ENCODE data around the gene LDHA.
"Not testable (repeated sequence)": the region's sequence is repeated elsewhere in the genome, so short reads cannot be mapped to it uniquely, and the experiment has no call there.

Gene LDHA

DNA sequence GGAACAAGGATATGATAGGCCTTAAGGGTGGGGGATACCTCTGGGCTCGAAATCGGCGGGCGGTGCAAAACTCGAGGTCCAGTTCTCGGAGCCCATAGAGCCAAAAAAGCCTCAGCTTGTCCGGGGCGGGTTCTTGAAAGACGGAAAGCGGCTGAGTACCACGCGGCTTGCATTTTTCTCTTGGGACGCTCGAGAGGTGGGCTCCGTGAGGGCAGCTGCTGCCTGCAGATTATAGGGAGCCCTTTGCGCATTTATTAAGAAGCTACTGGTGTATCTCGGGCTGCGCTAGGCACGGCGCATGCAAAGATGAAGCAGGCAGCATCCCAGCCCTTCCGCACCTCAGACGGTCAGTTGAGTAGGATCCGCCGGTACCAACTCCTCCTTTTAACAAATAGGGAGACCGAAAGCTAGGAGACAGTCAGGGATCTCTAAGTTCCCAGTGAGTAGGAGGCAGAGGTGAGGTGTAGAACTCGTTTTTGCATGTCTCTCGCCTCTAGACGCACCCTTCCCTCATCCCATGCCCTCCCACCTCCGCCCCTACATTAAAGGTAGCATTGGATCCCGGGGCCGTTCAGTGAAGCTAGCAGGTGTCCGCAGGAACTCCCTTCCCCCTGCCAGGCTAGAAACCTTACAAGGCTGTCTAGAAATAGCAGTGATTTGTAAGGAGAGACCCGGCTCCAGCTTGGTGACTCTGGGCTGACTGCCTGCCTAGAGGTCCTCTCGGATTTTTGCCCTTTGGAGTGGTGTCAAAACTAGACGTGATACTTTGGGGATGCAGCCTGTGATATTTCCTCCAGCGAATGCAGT, 768 bp downstream of the LDHA start:
- DNase-seq: no peak

DNA sequence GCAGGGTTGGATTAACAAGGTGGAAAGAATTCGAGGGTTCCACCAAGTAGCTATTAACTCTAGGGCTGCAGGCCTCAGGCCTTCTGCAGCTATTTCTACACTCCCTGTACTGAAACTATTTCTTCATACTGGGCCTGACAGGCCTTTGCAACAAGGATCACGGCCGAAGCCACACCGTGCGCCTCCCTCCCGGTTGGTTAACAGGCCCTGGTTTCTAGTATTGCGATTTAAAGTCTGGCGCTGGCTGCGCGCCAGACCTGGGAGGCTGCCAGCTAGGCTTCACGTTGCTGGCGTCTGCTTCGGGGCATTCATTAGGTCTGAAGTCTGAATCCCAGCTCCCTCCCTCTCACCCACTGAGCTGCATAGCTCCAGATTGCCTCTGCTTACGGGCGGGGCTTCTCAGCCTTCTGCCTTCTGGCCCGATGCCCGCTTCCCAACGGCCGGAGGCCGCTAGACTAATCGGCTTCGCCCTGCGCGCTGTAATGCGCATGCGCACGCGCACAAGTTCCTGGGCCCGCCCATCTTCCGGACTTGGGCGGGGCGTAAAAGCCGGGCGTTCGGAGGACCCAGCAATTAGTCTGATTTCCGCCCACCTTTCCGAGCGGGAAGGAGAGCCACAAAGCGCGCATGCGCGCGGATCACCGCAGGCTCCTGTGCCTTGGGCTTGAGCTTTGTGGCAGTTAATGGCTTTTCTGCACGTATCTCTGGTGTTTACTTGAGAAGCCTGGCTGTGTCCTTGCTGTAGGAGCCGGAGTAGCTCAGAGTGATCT, 1.6 kb downstream of the LDHA start:
- DNase-seq: peak; percentile 84

GRCh38 chr11:18397921-18398320, 3.6 kb downstream of the LDHA start:
- DNase-seq: no peak

DNA sequence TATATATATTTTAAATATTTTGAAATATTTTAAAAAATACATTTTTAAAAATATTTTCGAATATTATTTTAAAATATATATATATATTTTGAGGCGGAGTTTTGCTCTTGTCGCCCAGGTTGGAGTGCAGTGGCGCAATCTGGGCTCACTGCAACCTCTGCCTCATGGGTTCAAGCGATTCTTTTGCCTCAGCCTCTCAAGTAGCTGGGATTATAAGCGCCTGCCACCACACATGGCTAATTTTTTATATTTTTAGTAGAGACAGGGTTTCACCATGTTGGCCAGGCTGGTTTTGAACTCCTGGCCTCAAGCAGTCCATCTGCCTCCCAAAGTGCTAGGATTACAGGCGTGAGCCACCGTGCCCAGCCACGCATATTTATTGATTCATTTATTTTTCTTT, 6.7 kb downstream of the LDHA start:
- not testable (repeated sequence) for DNase-seq

GRCh38 chr11:18404062-18404461, 9.7 kb downstream of the LDHA start:
- no peak for DNase-seq

- DNase-seq: not testable (repeated sequence)
Measured at GRCh38 chr11:18407400-18407799, 13.0 kb downstream of the LDHA start.

DNA sequence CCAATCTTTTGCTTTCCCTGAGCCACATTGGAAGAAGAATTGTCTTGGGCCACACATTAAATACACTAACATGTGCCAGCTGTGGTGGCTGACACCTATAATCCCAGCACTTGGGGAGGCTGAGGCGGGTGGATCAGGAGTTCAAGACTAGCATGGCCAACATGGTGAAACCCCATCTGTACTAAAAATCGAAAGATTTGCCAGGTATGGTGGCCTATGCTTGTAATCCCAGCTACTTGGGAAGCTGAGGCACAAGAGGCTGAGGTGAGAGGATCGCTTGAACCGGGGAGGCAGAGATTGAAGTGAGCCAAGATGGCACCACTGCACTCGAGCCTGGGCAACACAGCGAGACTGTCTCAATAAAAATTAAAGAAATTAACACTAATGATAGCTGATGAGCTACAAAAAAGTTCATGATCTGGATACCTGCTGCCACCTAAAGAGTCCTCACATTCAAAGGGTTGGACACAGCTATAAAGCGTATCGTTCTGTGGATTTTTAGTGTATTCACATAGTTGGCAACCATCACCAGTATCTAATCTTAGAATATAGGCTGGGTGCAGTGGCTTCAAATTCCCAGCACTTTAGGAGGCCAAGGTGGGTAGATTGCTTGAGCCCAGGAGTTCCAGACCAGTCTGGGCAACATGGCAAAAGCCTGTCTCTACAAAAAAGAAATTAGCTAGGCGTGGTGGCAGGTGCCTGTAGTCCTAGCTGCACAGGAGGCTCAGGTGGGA, 14.4 kb downstream of the LDHA start:
- no peak for DNase-seq

GRCh38 chr11:18416459-18416858, 22.1 kb downstream of the LDHA start:
- no peak for DNase-seq

GRCh38 chr11:18419040-18419439, 24.7 kb downstream of the LDHA start:
- DNase-seq: no peak

DNA sequence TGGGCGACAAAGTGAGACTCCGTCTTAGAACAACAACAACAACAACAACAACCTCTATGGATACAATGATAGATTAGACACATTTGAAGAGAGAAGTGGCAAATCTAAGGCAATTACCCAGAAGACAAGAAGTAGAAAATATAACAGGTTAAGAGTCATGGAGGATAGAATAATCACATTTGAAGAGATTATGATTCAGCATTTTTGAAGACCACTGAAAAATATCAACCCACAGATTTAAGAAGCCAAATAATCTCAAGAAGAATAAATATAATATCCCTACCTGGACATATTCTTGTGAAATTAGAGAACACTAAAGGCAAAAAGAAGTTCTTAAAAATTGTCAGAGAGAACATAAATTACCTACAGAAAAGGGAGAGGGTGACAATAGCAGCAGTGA, 25.7 kb downstream of the LDHA start:
- DNase-seq: no peak

GRCh38 chr11:18427240-18427639, 32.9 kb downstream of the LDHA start:
- DNase-seq: no peak

GRCh38 chr11:18429332-18429731, 35.0 kb downstream of the LDHA start:
- no peak for DNase-seq

GRCh38 chr11:18438691-18439090, 44.3 kb downstream of the LDHA start:
- DNase-seq: no peak

DNA sequence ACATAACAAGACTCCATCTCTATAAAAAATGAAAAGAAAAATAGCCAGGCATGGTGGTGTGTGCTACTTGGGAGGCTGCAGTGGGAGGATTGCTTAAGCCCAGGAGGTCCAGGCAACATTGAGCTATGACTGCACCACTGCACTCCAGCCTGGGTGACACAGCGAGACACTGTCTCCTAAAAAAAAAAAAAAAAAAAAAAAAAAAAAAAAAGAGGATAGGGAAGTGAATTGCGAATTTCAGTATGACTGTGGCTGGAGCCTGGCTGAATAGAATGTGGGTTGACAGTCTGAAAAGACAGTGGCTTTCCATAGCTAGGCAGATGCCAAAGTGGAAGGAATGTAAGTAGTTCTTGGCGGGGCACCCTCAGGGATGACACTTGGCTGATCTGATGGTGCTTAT, 54.9 kb downstream of the LDHA start:
- no peak for DNase-seq

GRCh38 chr11:18452927-18453326, 58.6 kb downstream of the LDHA start:
- DNase-seq: no peak

GRCh38 chr11:18455686-18456372, 61.5 kb downstream of the LDHA start, which contains the start of gene LDHAL6A:
Gene LDHAL6A, plus strand, starts transcription at chr11:18455856. Its CDS starts 825 bp downstream, at chr11:18456681.
- no peak for DNase-seq

DNA sequence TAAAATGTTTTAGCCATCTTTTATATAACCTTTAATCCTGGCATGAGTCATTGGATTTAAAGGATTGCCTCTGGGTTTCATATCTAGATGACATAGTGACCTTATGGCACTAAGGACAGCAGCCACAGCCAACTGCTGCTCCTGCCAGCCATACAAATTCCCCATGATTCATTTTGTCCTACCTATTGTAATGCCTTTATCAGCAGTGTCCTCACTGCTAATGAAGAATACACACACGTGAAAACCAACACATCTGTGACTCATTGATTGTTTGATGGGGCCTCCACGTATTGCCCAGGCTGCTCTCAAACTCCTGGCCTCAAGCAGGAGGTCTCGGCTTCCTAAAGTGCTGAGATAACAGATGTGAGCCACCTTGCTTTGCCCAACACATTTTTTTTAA, 63.1 kb downstream of the LDHA start:
- no peak for DNase-seq
